Activated CD4-positive, alpha-beta T cell treated with anti-CD3 and anti-CD28 coated beads for 4 hours (primary cell): ENCODE measurements around the gene TRMT6.

Source experiments
- DNase-seq, 2 donors: peaks; one replicate each; pipeline ENCODE4 v3.0.0-alpha.2; 2020

Gene TRMT6

GRCh38 chr20:5947276-5947675 is 3.1 kb downstream of the TRMT6 start:
- no peak for DNase-seq

- DNase-seq: no peak
Measured at GRCh38 chr20:5945963-5946362, 4.4 kb downstream of the TRMT6 start.

DNA sequence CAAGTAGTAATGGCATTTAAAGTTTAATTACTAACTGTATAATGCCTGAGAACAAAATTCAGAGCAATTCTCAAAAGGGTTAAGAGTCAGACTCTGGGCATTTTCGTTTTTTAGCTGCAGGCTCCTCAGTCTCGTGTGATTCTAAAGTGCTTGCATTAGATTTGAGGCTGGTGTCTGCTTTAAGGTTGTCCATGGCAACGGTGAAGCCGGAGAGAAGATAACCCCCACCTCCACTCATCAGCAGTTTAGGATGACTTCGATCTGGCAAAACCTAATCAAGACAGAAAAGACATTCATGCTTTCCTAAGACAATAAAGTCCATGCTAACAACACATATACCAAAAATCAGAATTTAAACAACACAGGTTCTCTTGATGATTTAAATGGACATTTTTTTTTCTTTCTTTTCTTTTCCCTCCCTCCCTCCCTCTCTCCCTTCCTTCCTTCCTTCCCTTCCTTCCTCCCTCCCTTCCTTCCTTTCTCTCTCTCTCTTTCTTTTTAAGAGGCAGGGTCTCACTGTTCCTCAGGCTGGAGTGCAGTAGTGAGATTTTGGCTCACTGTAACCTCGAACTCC is 11.8 kb downstream of the TRMT6 start:
- no peak for DNase-seq

GRCh38 chr20:5936238-5936637 is 14.1 kb downstream of the TRMT6 start:
- no peak for DNase-seq

GRCh38 chr20:5935384-5935783 is 14.9 kb downstream of the TRMT6 start:
- no peak for DNase-seq

DNA sequence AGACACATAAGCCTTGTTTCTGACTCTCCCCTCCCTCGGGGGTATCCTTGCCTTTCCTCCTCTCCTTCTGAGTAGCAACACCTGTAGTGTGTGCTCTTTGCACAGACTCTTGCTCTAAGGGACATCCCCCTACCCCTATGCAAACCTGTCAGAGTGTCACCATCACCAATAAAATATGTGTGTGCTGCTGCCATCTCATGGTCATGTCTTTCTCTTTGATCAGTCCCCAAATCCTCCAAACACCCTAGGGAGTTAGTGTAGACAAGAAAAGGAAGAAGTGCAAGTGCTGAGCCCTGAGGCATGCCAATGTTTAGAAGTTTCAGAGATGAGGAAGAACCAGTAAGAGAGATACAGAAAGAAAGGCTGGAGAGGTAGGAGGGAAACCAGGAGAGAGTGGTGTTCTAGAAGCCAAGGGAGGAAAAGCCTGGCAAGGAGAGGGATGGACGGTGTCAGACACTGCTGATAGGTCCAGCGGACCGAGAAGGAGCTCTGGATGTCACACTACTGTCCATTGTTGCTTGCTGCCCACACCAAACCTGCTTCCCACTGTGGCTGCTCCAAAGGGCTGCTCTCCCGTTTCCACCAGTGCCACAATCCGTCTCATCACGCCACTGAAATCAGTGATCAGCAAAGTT is 16.4 kb downstream of the TRMT6 start:
- DNase-seq: no peak

- no peak for DNase-seq
Measured at GRCh38 chr20:5932796-5933195, 17.5 kb downstream of the TRMT6 start.

- no peak for DNase-seq
Measured at GRCh38 chr20:5931411-5931810, 18.9 kb downstream of the TRMT6 start.

GRCh38 chr20:5928836-5929715 is 21.3 kb downstream of the TRMT6 start:
- no peak for DNase-seq

DNA sequence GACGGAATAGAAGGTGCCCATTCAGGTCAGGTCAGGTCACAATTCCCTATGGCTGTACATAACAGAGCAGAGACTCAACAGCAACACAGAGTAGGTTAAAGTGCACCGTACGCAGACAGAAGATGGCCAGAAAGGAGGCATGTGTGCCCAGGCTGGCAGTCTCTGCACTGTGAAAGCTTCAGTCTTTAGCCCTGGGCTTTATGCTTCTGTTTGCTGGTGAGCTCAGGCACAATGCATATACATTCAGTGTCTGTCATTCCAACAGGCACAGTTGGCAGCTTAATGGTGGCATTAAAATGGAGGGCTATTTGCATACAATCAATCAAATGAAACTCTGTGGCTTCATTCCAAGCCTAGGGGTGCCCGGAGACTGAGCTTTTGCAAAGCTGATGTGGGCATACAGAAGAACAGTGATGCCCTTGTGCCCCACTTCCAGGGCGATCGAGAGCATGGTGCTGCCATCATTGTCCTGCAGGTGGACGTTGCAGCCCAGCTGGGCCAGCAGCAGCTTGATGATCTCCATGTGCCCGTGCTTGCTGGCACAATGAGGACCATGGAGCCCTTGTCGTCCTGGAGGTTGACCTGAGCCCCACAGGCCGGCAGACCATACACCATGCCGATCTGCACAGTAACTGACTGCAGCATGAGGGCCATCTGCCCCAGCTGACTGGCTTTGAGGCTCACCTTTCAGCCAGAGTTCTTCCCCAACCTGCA is 22.4 kb downstream of the TRMT6 start:
- no peak for DNase-seq

DNA sequence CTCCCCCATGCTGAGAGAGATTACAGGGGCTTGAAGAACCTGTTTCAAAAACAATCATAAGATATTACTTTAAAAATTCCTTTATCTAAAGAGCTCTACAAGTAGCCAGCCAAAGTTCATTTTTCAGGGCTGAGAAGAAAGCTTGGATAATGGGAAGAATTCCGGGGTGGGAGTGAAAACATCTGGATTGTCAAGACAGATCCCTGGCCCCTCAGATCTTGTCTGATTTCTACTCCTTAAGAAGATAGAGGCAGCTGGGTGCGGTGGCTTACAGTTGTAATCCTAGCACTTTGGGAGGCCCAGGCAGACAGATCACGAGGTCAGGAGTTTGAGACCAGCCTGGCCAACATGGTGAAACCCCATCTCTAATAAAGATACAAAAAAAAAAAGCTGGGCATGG is 24.8 kb downstream of the TRMT6 start:
- DNase-seq: no peak

DNA sequence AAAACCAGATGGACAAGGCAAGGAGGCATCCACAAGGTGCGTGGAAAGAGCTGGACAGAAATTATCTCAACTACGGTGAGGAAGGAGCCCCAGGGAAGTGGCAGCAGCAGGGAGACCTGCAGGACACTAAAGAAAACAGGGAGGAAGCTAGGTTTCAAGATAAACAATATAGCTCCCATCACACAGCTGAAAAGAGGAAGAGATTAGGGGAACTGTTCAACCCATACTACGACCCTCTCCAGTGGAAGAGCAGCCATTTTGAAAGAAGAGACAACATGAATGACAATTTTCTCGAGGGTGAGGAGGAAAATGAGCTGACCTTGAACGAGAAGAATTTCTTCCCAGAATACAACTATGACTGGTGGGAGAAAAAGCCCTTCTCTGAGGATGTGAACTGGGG is 26.8 kb downstream of the TRMT6 start:
- no peak for DNase-seq

- no peak for DNase-seq
Measured at GRCh38 chr20:5920581-5920980, 29.8 kb downstream of the TRMT6 start.

DNA sequence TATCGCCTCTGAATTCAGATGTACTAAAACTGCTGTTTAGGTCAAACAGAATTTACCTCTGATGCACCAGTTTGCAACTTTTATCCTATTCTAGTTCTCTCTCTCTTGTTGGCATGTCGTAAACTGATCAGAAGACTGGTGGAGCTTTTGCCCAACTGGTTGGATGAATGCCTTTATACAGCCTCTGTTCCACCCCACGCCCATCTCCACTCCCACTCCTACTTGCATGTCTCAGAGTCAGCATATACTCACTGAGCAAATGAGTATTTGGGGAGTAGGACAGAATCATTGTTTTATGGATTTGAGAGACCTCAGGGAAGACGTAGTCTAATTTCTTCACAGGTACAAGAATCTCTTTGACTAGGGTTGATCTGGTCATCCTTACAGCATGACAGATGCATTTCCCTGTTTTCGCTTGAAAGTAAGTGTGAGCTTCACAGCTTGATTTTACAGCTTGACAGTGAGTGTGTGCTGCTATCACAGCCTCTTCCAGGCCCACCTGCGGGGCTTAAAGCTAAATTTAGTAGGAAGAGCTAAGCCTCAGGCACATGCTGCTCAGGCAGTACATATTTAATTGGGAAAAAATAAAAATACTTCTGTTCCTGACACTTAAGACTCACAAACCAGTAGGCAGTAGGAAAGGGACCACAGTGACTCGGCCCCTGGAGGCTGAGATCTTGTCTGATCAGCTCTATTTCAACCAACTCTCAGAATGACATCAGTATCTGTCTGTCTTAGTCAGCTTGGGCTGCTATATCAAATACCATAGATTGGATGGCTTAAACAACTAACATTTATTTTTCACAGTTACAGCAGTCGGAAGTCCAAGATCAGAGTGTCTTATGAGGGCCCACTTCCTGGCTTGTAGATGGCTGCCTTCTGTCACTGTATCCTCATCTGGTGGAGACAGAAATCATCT is 30.4 kb downstream of the TRMT6 start:
- no peak for DNase-seq

- peak in 1 of 2 donors; percentile 8 for DNase-seq
Measured at GRCh38 chr20:5918856-5919625, 31.3 kb downstream of the TRMT6 start.

- no peak for DNase-seq
Measured at GRCh38 chr20:5914859-5915258, 35.5 kb downstream of the TRMT6 start.

DNA sequence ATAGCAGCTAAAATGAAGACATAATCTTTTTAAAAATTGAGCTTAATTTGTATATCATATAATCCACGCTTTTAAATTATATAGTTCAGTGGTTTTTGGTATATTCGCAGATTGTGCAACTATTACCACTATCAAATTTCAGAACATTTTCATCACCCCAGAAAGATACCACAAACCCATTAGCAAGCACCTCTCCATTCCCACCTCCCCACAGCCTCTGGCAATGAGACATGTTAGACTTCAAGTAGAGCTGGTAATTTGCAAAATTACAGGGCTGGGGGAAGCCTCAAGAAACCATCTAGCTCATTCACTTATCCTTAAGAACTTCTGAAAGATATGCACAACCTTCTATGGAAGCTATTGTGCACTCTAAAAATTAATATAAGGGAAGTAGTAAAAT is 37.2 kb downstream of the TRMT6 start:
- no peak for DNase-seq

DNA sequence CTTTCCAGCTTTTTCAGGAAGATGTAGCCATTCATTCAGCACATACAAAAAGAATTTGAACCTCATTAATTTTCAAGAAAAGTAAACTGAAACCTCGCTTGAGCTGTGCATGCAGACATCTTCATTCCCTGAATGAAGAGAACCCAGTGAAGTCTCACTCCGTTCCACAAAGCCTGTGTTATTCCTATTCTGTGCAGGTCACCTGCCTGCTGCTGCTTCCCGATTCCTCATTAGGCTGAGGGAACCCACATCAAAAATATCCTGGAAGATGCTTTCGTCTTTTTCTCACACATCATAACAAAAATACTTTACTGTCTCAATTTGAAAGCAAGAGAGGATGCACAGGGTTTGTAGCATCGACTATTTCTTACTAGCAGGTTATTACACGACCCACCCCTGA is 40.1 kb downstream of the TRMT6 start:
- no peak for DNase-seq

DNA sequence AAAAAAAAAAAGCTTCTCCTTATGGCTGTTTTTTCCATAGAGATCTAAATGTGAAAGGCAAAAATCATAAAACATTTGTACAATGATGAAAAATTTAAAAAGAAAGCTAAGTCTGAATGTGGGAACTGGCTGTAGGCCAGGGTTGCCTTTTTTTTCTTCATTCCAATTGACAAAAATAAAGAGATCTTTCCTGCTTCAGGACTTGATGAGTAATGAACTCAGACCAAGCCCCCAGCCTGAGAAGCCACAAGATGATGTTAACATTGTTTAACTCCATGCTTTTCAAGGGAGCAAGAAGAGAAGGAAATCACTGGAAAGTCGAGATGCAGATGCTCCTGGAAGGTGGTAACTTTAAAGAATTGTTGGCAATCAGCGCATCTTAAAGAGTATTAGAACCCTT is 41.4 kb downstream of the TRMT6 start:
- DNase-seq: no peak

DNA sequence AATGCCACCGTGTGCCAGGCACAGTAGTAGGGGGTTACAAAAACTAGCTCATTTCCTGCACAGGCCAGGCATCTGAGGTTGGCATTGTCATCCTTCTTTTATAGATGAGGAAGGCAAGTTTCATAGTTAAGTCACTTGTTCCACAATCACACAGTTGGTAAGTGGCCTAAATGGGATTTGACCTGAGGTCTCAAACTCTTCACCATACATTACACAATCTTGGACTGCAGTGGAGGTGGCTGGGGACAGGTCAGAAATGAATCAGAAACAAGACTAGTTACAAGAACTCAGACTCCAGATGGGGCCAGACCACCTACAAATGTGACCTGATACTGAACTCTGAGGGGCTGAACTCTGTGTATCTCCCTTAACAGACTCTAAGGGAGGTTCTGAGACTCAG is 49.4 kb downstream of the TRMT6 start:
- no peak for DNase-seq

GRCh38 chr20:5899444-5899843 is 50.9 kb downstream of the TRMT6 start:
- no peak for DNase-seq

- no peak for DNase-seq
Measured at GRCh38 chr20:5895626-5896025, 54.7 kb downstream of the TRMT6 start.
